H9 (cell line): ENCODE data around the gene CTSA. TPM values are rescaled to one million over a fixed set of nuclear protein-coding genes. Genes with fewer than 3 reads are reported as not detected.

Experiments
- DNase-seq: peaks from one replicate; pipeline ENCODE4 v3.0.0-alpha.2; 2017
- H2AFZ ChIP-seq: one replicate; pipeline ENCODE4 v1.6.1; 2013; ENCODE audit warnings: mild to moderate bottlenecking, low read length, control low read depth, moderate library complexity
- H2AK5ac ChIP-seq: 2 replicates; pipeline ENCODE4 v1.6.1; 2013; ENCODE audit warnings: low read length, control low read depth, mixed read lengths; ENCODE audit not compliant: insufficient read length
- H2BK120ac ChIP-seq: one replicate; pipeline ENCODE4 v1.6.1; 2013; ENCODE audit warnings: low read depth, mild to moderate bottlenecking, low read length, control low read depth, inconsistent platforms; ENCODE audit not compliant: poor library complexity, severe bottlenecking
- H2BK12ac ChIP-seq: 2 replicates; pipeline ENCODE4 v1.6.1; 2013; ENCODE audit warnings: low read length, control low read depth, mixed read lengths, low read depth; ENCODE audit not compliant: insufficient read length
- H2BK15ac ChIP-seq: 2 replicates; pipeline ENCODE4 v1.6.1; 2013; ENCODE audit warnings: low read depth, low read length, control low read depth
- H2BK20ac ChIP-seq: one replicate; pipeline ENCODE4 v1.6.1; 2013; ENCODE audit warnings: low read depth, mild to moderate bottlenecking, low read length, control low read depth, inconsistent platforms; ENCODE audit not compliant: poor library complexity, severe bottlenecking
- H2BK5ac ChIP-seq: 2 replicates; pipeline ENCODE4 v1.6.1; 2013; ENCODE audit warnings: low read length, control low read depth, mixed read lengths; ENCODE audit not compliant: insufficient read length
- H3K14ac ChIP-seq: 2 replicates; pipeline ENCODE4 v1.6.1; 2013; ENCODE audit warnings: low read length, control low read depth; ENCODE audit not compliant: insufficient read depth
- H3K18ac ChIP-seq: 2 replicates; pipeline ENCODE4 v1.6.1; 2013; ENCODE audit warnings: low read depth, mild to moderate bottlenecking, mixed read lengths, low read length, control low read depth; ENCODE audit not compliant: insufficient read length
- H3K23ac ChIP-seq: 2 replicates; pipeline ENCODE4 v1.6.1; 2013; ENCODE audit warnings: low read length, control low read depth, mixed read lengths, low read depth; ENCODE audit not compliant: insufficient read length
- H3K23me2 ChIP-seq: 2 replicates; pipeline ENCODE4 v1.6.1; 2013; ENCODE audit warnings: low read depth, mild to moderate bottlenecking, mixed read lengths, low read length, control low read depth; ENCODE audit not compliant: insufficient read length, poor library complexity, severe bottlenecking
- H3K27ac ChIP-seq: 2 replicates; pipeline ENCODE4 v1.5.1; 2013; ENCODE audit warnings: low read length, control low read depth, mixed read lengths, low read depth; ENCODE audit not compliant: insufficient read length
- H3K27me3 ChIP-seq: 2 replicates; pipeline ENCODE4 v1.6.1; 2013; ENCODE audit warnings: low read length, control low read depth, inconsistent platforms; ENCODE audit not compliant: insufficient read depth
- H3K4ac ChIP-seq: 2 replicates; pipeline ENCODE4 v1.6.1; 2013; ENCODE audit warnings: low read depth, mild to moderate bottlenecking, control low read depth, inconsistent platforms, low read length, moderate library complexity
- H3K4me1 ChIP-seq: 2 replicates; pipeline ENCODE4 v1.6.1; 2013; ENCODE audit warnings: low read length, control low read depth, inconsistent platforms; ENCODE audit not compliant: insufficient read depth
- H3K4me2 ChIP-seq: 2 replicates; pipeline ENCODE4 v1.6.1; 2013; ENCODE audit warnings: low read length, control low read depth, mixed read lengths; ENCODE audit not compliant: insufficient read length, insufficient read depth
- H3K56ac ChIP-seq: 2 replicates; pipeline ENCODE4 v1.6.1; 2013; ENCODE audit warnings: low read depth, mild to moderate bottlenecking, mixed read lengths, low read length, control low read depth; ENCODE audit not compliant: insufficient read length
- H3K79me1 ChIP-seq: 2 replicates; pipeline ENCODE4 v1.6.1; 2013; ENCODE audit warnings: low read depth, mild to moderate bottlenecking, moderate library complexity, low read length, control low read depth, inconsistent platforms; ENCODE audit not compliant: insufficient read depth, poor library complexity, severe bottlenecking
- H3K79me2 ChIP-seq: 2 replicates; pipeline ENCODE4 v1.6.1; 2013; ENCODE audit warnings: low read length, control low read depth, inconsistent platforms; ENCODE audit not compliant: insufficient read depth
- H3K9ac ChIP-seq: 2 replicates; pipeline ENCODE4 v1.6.1; 2013; ENCODE audit warnings: low read length, control low read depth, mixed read lengths; ENCODE audit not compliant: insufficient read length; ENCODE audit errors: extremely low read depth
- H3K9me3 ChIP-seq: one replicate; pipeline ENCODE4 v1.6.1; 2013; ENCODE audit warnings: low read depth, low read length, inconsistent platforms; ENCODE audit not compliant: control insufficient read depth
- H3T11ph ChIP-seq: one replicate; pipeline ENCODE4 v1.6.1; 2013; ENCODE audit warnings: mild to moderate bottlenecking, low read length, control low read depth, inconsistent platforms
- H4K20me1 ChIP-seq: one replicate; pipeline ENCODE4 v1.6.1; 2013; ENCODE audit not compliant: control insufficient read depth, insufficient read length, insufficient read depth
- H4K5ac ChIP-seq: 2 replicates; pipeline ENCODE4 v1.6.1; 2013; ENCODE audit warnings: low read depth, mild to moderate bottlenecking, mixed read lengths, low read length, control low read depth; ENCODE audit not compliant: insufficient read length
- H4K8ac ChIP-seq: replicated peaks from 2 replicates; pipeline ENCODE4 v1.6.1; 2013; ENCODE audit warnings: low read length, control low read depth, mixed read lengths, low read depth; ENCODE audit not compliant: insufficient read length
- H4K91ac ChIP-seq: 2 replicates; pipeline ENCODE4 v1.6.1; 2013; ENCODE audit warnings: low read depth, mild to moderate bottlenecking, moderate library complexity, mixed read lengths, low read length, control low read depth; ENCODE audit not compliant: insufficient read length
- H3K27ac Mint-ChIP-seq, 3 experiments: 2 replicates in 2 of 3; 3 replicates in 1 of 3; pipeline ENCODE4 v1.8.0; 2020 to 2021; ENCODE audit warnings: mixed read lengths in 3 of 3, mild to moderate bottlenecking in 1 of 3, moderate library complexity in 1 of 3
- H3K27me3 Mint-ChIP-seq: 2 replicates; pipeline ENCODE4 v1.8.0; 2021; ENCODE audit warnings: low read depth, mild to moderate bottlenecking, moderate library complexity, mixed read lengths
- H3K36me3 Mint-ChIP-seq, 3 experiments: 2 replicates in 2 of 3; 3 replicates in 1 of 3; pipeline ENCODE4 v1.8.0; 2020 to 2021; ENCODE audit warnings: low read depth in 3 of 3, mixed read lengths in 3 of 3; ENCODE audit not compliant: insufficient read depth in 1 of 3
- H3K4me1 Mint-ChIP-seq, 2 experiments: 2 replicates each; pipeline ENCODE4 v1.8.0; 2020; ENCODE audit warnings: mixed read lengths in 2 of 2
- H3K4me3 Mint-ChIP-seq, 2 experiments: 2 replicates in 1 of 2; 3 replicates in 1 of 2; pipeline ENCODE4 v1.8.0; 2020 to 2021; ENCODE audit warnings: mild to moderate bottlenecking in 2 of 2, mixed read lengths in 2 of 2, moderate library complexity in 1 of 2
- H3K9me3 Mint-ChIP-seq, 2 experiments: 2 replicates in 1 of 2; 3 replicates in 1 of 2; pipeline ENCODE4 v1.8.0; 2020; ENCODE audit warnings: mild to moderate bottlenecking in 2 of 2, mixed read lengths in 2 of 2, moderate library complexity in 1 of 2
- WGBS: extraction: QIAGEN DNeasy Blood & Tissue Kit; methylation state at CpG from one replicate; pipeline ENCODE4 v1.1.7; 2013; ENCODE audit warnings: missing lambda C conversion rate, low lambda C conversion rate, mixed read lengths; ENCODE audit not compliant: insufficient read length; ENCODE audit errors: extremely low coverage; 5-methylcytosine and 5-hydroxymethylcytosine counted together
- total RNA-seq: library from RNA; stranded (reverse); gene quantifications from 2 replicates; pipeline ENCODE4 v1.2.1, GENCODE V29; 2021
- TF ChIP-seq, protein P1 (sequence below): fragments of 200-600 bp; sonication (generic); conservative IDR thresholded peaks from 3 replicates; pipeline ENCODE4 v1.8.0; 2021; ENCODE audit warnings: antibody characterized with exemption, mild to moderate bottlenecking

CTSA gene
- total RNA-seq, 1 experiment from 2014 or later, result 64.4 TPM

DNA sequence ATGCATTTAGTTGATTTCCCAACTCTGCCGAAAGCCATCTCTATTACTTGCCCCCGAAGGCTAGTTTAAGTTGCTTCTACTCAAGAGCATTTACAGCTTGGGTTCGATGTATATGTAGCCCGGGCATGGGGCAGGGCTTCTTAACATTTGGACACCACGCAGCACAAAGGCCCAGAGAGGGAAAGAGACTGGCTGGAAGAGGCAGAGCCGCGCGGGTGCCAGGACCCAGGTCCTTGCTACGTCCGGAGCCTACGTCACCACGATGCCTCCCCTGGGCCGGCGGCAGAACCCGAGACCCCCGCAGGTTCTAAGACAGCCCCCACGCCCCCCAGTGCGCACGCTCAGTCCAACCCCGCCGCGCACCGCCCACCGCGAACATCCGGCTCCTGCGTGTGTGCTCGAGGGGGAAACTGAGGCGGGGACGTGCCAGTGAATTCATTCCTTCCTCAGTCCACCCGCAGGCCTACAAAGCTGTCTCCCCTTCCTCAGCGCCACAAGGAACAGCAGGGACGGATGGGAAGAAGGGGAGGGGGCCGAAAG lies 43.0 kb downstream of the CTSA start:
- peak overlapping the region; percentile 61 for H3K27ac ChIP-seq
- peak overlapping the region; percentile 6 for H4K5ac ChIP-seq
- no peak overlapping the region for H2AFZ ChIP-seq
- peaks cover 11% of the 10 kb centered on the region for H3K4me1 ChIP-seq
- H3K27me3 Mint-ChIP-seq, result no peaks in the 10 kb centered on the region; the same call in 1 of the 2 replicates
- no peak overlapping the region for H2BK120ac ChIP-seq
- H3K4me3 Mint-ChIP-seq, result peak overlapping the region; percentile 97 to 98
- H3K36me3 Mint-ChIP-seq, result peaks cover 8 to 21% (median 19%) of the 10 kb centered on the region in 3 experiments; a peak in 6 of 7 replicates
- H3K23me2 ChIP-seq, result peaks cover 11% of the 10 kb centered on the region
- DNase-seq, result peak; percentile 79
- no peak overlapping the region for H2BK20ac ChIP-seq
- H3K9me3 Mint-ChIP-seq, result no peaks in the 10 kb centered on the region
- peak overlapping the region; percentile 70 for H3K4me2 ChIP-seq
- no peaks in the 10 kb centered on the region for H4K20me1 ChIP-seq
- peaks cover 29 to 32% of the 10 kb centered on the region in 2 experiments for H3K4me1 Mint-ChIP-seq
- no peaks in the 10 kb centered on the region for H3K27me3 ChIP-seq
- TF ChIP-seq, protein P1, sequence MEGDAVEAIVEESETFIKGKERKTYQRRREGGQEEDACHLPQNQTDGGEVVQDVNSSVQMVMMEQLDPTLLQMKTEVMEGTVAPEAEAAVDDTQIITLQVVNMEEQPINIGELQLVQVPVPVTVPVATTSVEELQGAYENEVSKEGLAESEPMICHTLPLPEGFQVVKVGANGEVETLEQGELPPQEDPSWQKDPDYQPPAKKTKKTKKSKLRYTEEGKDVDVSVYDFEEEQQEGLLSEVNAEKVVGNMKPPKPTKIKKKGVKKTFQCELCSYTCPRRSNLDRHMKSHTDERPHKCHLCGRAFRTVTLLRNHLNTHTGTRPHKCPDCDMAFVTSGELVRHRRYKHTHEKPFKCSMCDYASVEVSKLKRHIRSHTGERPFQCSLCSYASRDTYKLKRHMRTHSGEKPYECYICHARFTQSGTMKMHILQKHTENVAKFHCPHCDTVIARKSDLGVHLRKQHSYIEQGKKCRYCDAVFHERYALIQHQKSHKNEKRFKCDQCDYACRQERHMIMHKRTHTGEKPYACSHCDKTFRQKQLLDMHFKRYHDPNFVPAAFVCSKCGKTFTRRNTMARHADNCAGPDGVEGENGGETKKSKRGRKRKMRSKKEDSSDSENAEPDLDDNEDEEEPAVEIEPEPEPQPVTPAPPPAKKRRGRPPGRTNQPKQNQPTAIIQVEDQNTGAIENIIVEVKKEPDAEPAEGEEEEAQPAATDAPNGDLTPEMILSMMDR, result no peak
- H3K79me2 ChIP-seq, result peaks cover 4% of the 10 kb centered on the region; the same call in 1 of the 2 replicates
- H2BK5ac ChIP-seq, result no peak overlapping the region
- peak overlapping the region; percentile 93 for H3K18ac ChIP-seq
- H3K23ac ChIP-seq, result no peak overlapping the region
- no peak overlapping the region for H3T11ph ChIP-seq
- H3K9me3 ChIP-seq, result no peaks in the 10 kb centered on the region
- WGBS, result no CpG with 5 or more reads among the region's 34 CpGs
- H2BK15ac ChIP-seq, result no peak overlapping the region
- peak overlapping the region; percentile 88 for H3K14ac ChIP-seq
- H4K8ac ChIP-seq, result no peak overlapping the region
- no peaks in the 10 kb centered on the region for H3K79me1 ChIP-seq
- no peak overlapping the region for H3K56ac ChIP-seq
- H3K4ac ChIP-seq, result no peak overlapping the region
- no peak overlapping the region for H2AK5ac ChIP-seq
- no peak overlapping the region for H4K91ac ChIP-seq
- H3K9ac ChIP-seq, result peak overlapping the region; percentile 95
- H2BK12ac ChIP-seq, result no peak overlapping the region
- peak overlapping the region; percentile 99 to 100 (median 100) for H3K27ac Mint-ChIP-seq
